K562 (cell line): Measurements from ENCODE around the gene UNC5C. TPM values are rescaled to one million over a fixed set of nuclear protein-coding genes. Genes with fewer than 3 reads are reported as not detected.

Source experiments
- ATAC-seq: fragments of 200-7000 bp; cut with Tn5 transposase; 3 replicates; pipeline ENCODE4 v1.9.1; 2020; ENCODE audit warnings: moderate library complexity
- BruUV-seq: library from RNA; stranded (reverse); fragments of 400-500 nt; replicated peaks from 2 replicates; lab custom pipeline; 2021; lab: Mats Ljungman, UMichigan
- CTCF ChIA-PET: fragments of 300-600 bp; formaldehyde crosslinking; extraction: SDS; loops from one replicate; lab custom pipeline; 2021; ENCODE audit warnings: low intra/inter-chr PET ratio; lab: Yijun Ruan, JAX
- POLR2A ChIA-PET: fragments of 300-600, 350-650 bp; sonication (Branson Sonifier 250); formaldehyde crosslinking; extraction: SDS; loops from one replicate; lab custom pipeline; 2021; ENCODE audit warnings: antibody characterized with exemption, inconsistent platforms; lab: Yijun Ruan, JAX
- DNase-seq, 4 experiments: peaks; one replicate each; pipeline versions ENCODE4 v3.0.0 to v3.0.0-alpha.2; 2011 to 2018; ENCODE audit warnings: low spot score in 3 of 4, mixed read lengths in 3 of 4; ENCODE audit errors: extremely low read depth in 1 of 4
- FAIRE-seq: peaks from 2 replicates; lab custom pipeline; 2011; peaks lifted over from hg19 to GRCh38; lab: Jason Lieb, UNC
- H2AFZ ChIP-seq: 2 replicates; pipeline ENCODE4 v1.6.0; 2011; ENCODE audit warnings: low read depth, low read length, control low read depth, inconsistent platforms
- H3K27ac ChIP-seq: fragments of 200-600 bp; 3 replicates; pipeline ENCODE4 v1.8.0; 2011; ENCODE audit warnings: low read depth, mild to moderate bottlenecking, control low read depth, inconsistent platforms, low read length, moderate library complexity, mixed read lengths; ENCODE audit errors: extremely low read depth
- H3K27me3 ChIP-seq, 2 experiments: fragments of 300-600 bp in 1 of 2; 2 replicates in 1 of 2; 3 replicates in 1 of 2; pipeline versions ENCODE4 v1.6.0 to v1.8.0; 2011; ENCODE audit warnings: inconsistent platforms in 2 of 2, low read length in 2 of 2, mild to moderate bottlenecking in 1 of 2, mixed read lengths in 1 of 2, moderate library complexity in 1 of 2; ENCODE audit not compliant: control insufficient read depth in 2 of 2, insufficient read depth in 2 of 2
- H3K36me3 ChIP-seq: fragments of 300-600 bp; 3 replicates; pipeline ENCODE4 v1.8.0; 2011; ENCODE audit warnings: mild to moderate bottlenecking, low read length, inconsistent platforms; ENCODE audit not compliant: control insufficient read depth, insufficient read depth
- H3K4me1 ChIP-seq, 2 experiments: fragments of 200-600 bp in 1 of 2; replicated peaks in 1 of 2; 2 replicates in 1 of 2; 3 replicates in 1 of 2; pipeline versions ENCODE4 v1.5.1 to v1.8.0; 2011; ENCODE audit warnings: inconsistent platforms in 2 of 2, low read length in 2 of 2, mild to moderate bottlenecking in 1 of 2, mixed read lengths in 1 of 2, moderate library complexity in 1 of 2; ENCODE audit not compliant: control insufficient read depth in 2 of 2, insufficient read depth in 2 of 2
- H3K4me2 ChIP-seq: 2 replicates; pipeline ENCODE4 v1.6.1; 2011; ENCODE audit warnings: low read length, control low read depth, inconsistent platforms, mixed read lengths; ENCODE audit not compliant: insufficient read depth
- H3K4me3 ChIP-seq: fragments of 200-600 bp; sonication (generic), shearing (Covaris generic); 2 replicates; pipeline ENCODE4 v1.5.1; 2016; ENCODE audit warnings: control low read depth, inconsistent platforms
- H3K79me2 ChIP-seq: fragments of 200-600 bp; 3 replicates; pipeline ENCODE4 v1.8.0; 2011; ENCODE audit warnings: low read length, inconsistent platforms; ENCODE audit not compliant: control insufficient read depth, insufficient read depth
- H3K9ac ChIP-seq, 2 experiments: 2 replicates each; pipeline versions ENCODE4 v1.6.0 to v1.6.1; 2011; ENCODE audit warnings: low read depth in 2 of 2, low read length in 2 of 2, control low read depth in 1 of 2, inconsistent platforms in 1 of 2, mild to moderate bottlenecking in 1 of 2, mixed read lengths in 1 of 2; ENCODE audit not compliant: insufficient read depth in 1 of 2
- H3K9me1 ChIP-seq: one replicate; pipeline ENCODE4 v1.6.0; 2011; ENCODE audit warnings: inconsistent platforms, mild to moderate bottlenecking, low read length, moderate library complexity; ENCODE audit not compliant: control insufficient read depth, insufficient read depth
- H3K9me3 ChIP-seq: replicated peaks from 2 replicates; pipeline ENCODE4 v1.5.1; 2011; ENCODE audit warnings: low read depth, low read length, inconsistent platforms; ENCODE audit not compliant: control insufficient read depth, insufficient read depth
- H4K20me1 ChIP-seq: replicated peaks from 2 replicates; pipeline ENCODE4 v1.6.1; 2011; ENCODE audit warnings: low read length, inconsistent platforms, mixed read lengths; ENCODE audit not compliant: control insufficient read depth, insufficient read depth
- CREM ChIP-seq: IDR thresholded peaks from 2 replicates; pipeline ENCODE4 v1.6.1; 2014; ENCODE audit warnings: antibody characterized with exemption, low read depth
- ERF ChIP-seq: fragments of 450-650 bp; formaldehyde crosslinking; IDR thresholded peaks from 2 replicates; pipeline ENCODE4 v1.4.0; 2020; ENCODE audit warnings: mild to moderate bottlenecking, mixed read lengths
- HIVEP1 ChIP-seq: fragments of 250-450 bp; sonication (Bioruptor Pico); IDR thresholded peaks from 2 replicates; pipeline ENCODE4 v1.4.0; 2020; ENCODE audit warnings: mild to moderate bottlenecking
- KLF10 ChIP-seq: fragments of 250-450 bp; sonication (Bioruptor Pico); IDR thresholded peaks from 2 replicates; pipeline ENCODE4 v1.6.1; 2021; ENCODE audit warnings: matching md5 sums
- MTA2 ChIP-seq: fragments of 450-650 bp; IDR thresholded peaks from 2 replicates; pipeline ENCODE4 v1.6.1; 2016; ENCODE audit warnings: low read depth
- MXI1 ChIP-seq: IDR thresholded peaks from 2 replicates; pipeline ENCODE4 v1.6.1; 2011; ENCODE audit warnings: low read depth, mild to moderate bottlenecking, improper control_type of control experiment, low read length
- NCOA1 ChIP-seq: fragments of 450-650 bp; IDR thresholded peaks from 2 replicates; pipeline ENCODE4 v1.6.1; 2016; ENCODE audit warnings: low read depth
- POLR2H ChIP-seq: IDR thresholded peaks from 2 replicates; pipeline ENCODE4 v1.6.1; 2016; ENCODE audit warnings: missing genetic modification characterization, low read depth, mild to moderate bottlenecking, control low read depth, missing compliant biosample characterization, moderate library complexity
- STAG1 ChIP-seq: sonication (generic); formaldehyde crosslinking; IDR thresholded peaks from 2 replicates; pipeline ENCODE4 v1.5.0; 2020; ENCODE audit warnings: missing genetic modification reagents, borderline replicate concordance
- STAT5B ChIP-seq: fragments of 250-450 bp; sonication (Bioruptor Pico); IDR thresholded peaks from 2 replicates; pipeline ENCODE4 v1.8.0; 2021; ENCODE audit warnings: mild to moderate bottlenecking, inconsistent platforms
- ZNF133 ChIP-seq: fragments of 250-450 bp; sonication (Bioruptor Pico); IDR thresholded peaks from 2 replicates; pipeline ENCODE4 v1.4.0; 2020; ENCODE audit warnings: mild to moderate bottlenecking
- ZNF23 ChIP-seq: fragments of 250-450 bp; sonication (Bioruptor Pico); IDR thresholded peaks from 2 replicates; pipeline ENCODE4 v1.4.0; 2020; ENCODE audit warnings: mild to moderate bottlenecking
- ZNF347 ChIP-seq: fragments of 450-650 bp; formaldehyde crosslinking; IDR thresholded peaks from 2 replicates; pipeline ENCODE4 v1.4.0; 2020; ENCODE audit warnings: low read depth, mild to moderate bottlenecking, moderate library complexity
- ZNF551 ChIP-seq: fragments of 250-450 bp; sonication (Bioruptor Pico); IDR thresholded peaks from 2 replicates; pipeline ENCODE4 v1.5.0; 2021; ENCODE audit warnings: mild to moderate bottlenecking, moderate library complexity
- WGBS: fragments of 100-300 bp; shearing (Covaris generic); methylation state at CpG from one replicate; pipeline ENCODE4 v1.1.6; 2016; ENCODE audit warnings: low coverage, mixed read lengths; ENCODE audit not compliant: insufficient coverage; ENCODE audit errors: missing lambda C conversion rate; 5-methylcytosine and 5-hydroxymethylcytosine counted together
- in situ Hi-C: fragments of 300-500 bp; cut with MboI; formaldehyde crosslinking; loops from 4 replicates; pipeline ENCODE4 v1.15.0; 2018; ENCODE audit warnings: inconsistent platforms, mixed read lengths
- intact Hi-C: fragments of 100-400 bp; cut with micrococcal nuclease; formaldehyde crosslinking; loops from 2 replicates; pipeline ENCODE4 v1.14.2; 2022
- polyA plus RNA-seq, 8 experiments: library from polyadenylated mRNA; depleted of rRNA in 4 of 8; stranded (reverse) in 5 of 8; unstranded in 3 of 8; fragments of >200 nt; fragmentation: Nextera tagmentation in 2 of 8; fragmentation: Illumina TruSeq in 1 of 8; extraction: Ambion mirVana in 2 of 8; extraction: Trizol in 1 of 8; gene quantifications; 2 replicates each; pipeline versions ENCODE4 v1.2.1 to v1.2.3, GENCODE V29; 2011 to 2014; ENCODE audit warnings: inconsistent platforms in 1 of 8, missing spikeins in 1 of 8
- total RNA-seq, 7 experiments: library from RNA; depleted of rRNA in 6 of 7; stranded (reverse); fragments of >200 nt in 6 of 7; fragmentation: Illumina TruSeq in 2 of 7; extraction: Trizol in 2 of 7; gene quantifications; 2 replicates each; pipeline versions ENCODE4 v1.2.1 to v1.2.3, GENCODE V29; 2011 to 2021; ENCODE audit warnings: low replicate concordance in 1 of 7
- TF ChIP-seq, protein P1 (sequence below): fragments of 250-450 bp; sonication (Bioruptor Pico); IDR thresholded peaks from 2 replicates; pipeline ENCODE4 v1.5.0; 2022; ENCODE audit warnings: mild to moderate bottlenecking
- TF ChIP-seq, protein P2 (sequence below), 2 experiments: fragments of 450-650 bp in 1 of 2; sonication (generic) in 1 of 2; formaldehyde crosslinking in 1 of 2; IDR thresholded peaks in 1 of 2; conservative IDR thresholded peaks in 1 of 2; 2 replicates each; pipeline versions ENCODE4 v1.6.1 to v1.8.1; 2016 to 2023; ENCODE audit warnings: mild to moderate bottlenecking in 2 of 2, moderate library complexity in 2 of 2, inconsistent platforms in 1 of 2, missing genetic modification reagents in 1 of 2

The UNC5C gene
- total and polyA plus RNA-seq, 9 of the 15 experiments (the other 6 are each of a cell fraction or from before 2014, with no cell fraction given): under 0.01 to 0.10 (median 0.03) TPM; not detected in 1

DNA sequence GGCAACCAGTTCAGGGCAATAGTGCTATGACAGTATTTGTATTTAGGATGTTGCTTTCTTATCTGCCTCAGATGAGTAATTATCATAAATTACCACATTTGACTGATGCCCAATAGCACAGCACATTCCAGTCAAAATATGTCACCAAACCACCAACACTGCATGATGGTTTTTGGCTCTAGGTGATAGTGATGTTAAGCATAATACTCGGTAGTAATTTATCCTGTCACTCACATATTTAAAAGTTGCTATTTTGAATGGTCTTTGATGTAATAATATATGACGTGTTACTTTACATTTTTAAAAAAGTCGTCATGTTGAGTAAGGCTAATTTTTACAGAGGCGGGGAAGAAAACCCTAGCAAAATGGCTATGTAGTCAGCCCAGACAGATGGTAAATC, 42.5 kb downstream of the UNC5C start:
- Histone ChIP-seq H3K4me1 (no peaks in the 10 kb centered on the region), H3K79me2 (no peaks in the 10 kb centered on the region), H3K27me3 (no peaks in the 10 kb centered on the region), H2AFZ (no peak overlapping the region), H3K27ac (no peak overlapping the region), H3K9me1 (no peaks in the 10 kb centered on the region), H4K20me1 (no peaks in the 10 kb centered on the region), H3K9ac (no peak overlapping the region), H3K36me3 (no peaks in the 10 kb centered on the region), H3K9me3 (no peaks in the 10 kb centered on the region), H3K4me2 (no peak overlapping the region), H3K4me3 (no peak overlapping the region)
- FAIRE-seq: no peak
- in situ Hi-C loops (loop anchor here (25.0 kb wide), 1 partner anchor 344 kb away; no protein-coding TSS in a partner anchor), intact Hi-C loops (no loop called here)
- BruUV-seq: no TSS peak
- ChIA-PET CTCF (no interaction called here), POLR2A (no interaction called here)
- WGBS: 0% methylated on average over 4 of the region's 4 CpGs
- no peak for ATAC-seq
- no peak for DNase-seq
- no peak for TF ChIP-seq CREM
- TF ChIP-seq STAG1 (CRISPR knock-in tag): no peak
- TF ChIP-seq HIVEP1: no peak
- no peak for TF ChIP-seq STAT5B (CRISPR knock-in tag)
- no peak for TF ChIP-seq ZNF347 (CRISPR knock-in tag)
- no peak for TF ChIP-seq MXI1
- TF ChIP-seq ZNF23 (CRISPR knock-in tag): no peak
- no peak for TF ChIP-seq KLF10 (CRISPR knock-in tag)
- no peak for TF ChIP-seq NCOA1
- TF ChIP-seq, protein P1, sequence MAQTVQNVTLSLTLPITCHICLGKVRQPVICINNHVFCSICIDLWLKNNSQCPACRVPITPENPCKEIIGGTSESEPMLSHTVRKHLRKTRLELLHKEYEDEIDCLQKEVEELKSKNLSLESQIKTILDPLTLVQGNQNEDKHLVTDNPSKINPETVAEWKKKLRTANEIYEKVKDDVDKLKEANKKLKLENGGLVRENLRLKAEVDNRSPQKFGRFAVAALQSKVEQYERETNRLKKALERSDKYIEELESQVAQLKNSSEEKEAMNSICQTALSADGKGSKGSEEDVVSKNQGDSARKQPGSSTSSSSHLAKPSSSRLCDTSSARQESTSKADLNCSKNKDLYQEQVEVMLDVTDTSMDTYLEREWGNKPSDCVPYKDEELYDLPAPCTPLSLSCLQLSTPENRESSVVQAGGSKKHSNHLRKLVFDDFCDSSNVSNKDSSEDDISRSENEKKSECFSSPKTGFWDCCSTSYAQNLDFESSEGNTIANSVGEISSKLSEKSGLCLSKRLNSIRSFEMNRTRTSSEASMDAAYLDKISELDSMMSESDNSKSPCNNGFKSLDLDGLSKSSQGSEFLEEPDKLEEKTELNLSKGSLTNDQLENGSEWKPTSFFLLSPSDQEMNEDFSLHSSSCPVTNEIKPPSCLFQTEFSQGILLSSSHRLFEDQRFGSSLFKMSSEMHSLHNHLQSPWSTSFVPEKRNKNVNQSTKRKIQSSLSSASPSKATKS: no peak
- TF ChIP-seq MTA2: no peak
- no peak for TF ChIP-seq ZNF133 (CRISPR knock-in tag)
- TF ChIP-seq ERF (CRISPR knock-in tag): no peak
- no peak for TF ChIP-seq ZNF551 (CRISPR knock-in tag)
- no peak for TF ChIP-seq POLR2H
- TF ChIP-seq, protein P2, sequence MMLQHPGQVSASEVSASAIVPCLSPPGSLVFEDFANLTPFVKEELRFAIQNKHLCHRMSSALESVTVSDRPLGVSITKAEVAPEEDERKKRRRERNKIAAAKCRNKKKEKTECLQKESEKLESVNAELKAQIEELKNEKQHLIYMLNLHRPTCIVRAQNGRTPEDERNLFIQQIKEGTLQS (IDR thresholded peaks at IDR 0.05): no peak
- TF ChIP-seq, protein P2 (CRISPR knock-in tag; conservative IDR thresholded peaks at IDR 0.05): no peak
